CD4-positive, alpha-beta T cell treated with Interleukin-15 for 1 hour (primary cell): ENCODE measurements around the gene PARP1.

Source experiments
- DNase-seq: peaks from one replicate; pipeline ENCODE4 v3.0.0-alpha.2; 2020

The PARP1 gene

DNA sequence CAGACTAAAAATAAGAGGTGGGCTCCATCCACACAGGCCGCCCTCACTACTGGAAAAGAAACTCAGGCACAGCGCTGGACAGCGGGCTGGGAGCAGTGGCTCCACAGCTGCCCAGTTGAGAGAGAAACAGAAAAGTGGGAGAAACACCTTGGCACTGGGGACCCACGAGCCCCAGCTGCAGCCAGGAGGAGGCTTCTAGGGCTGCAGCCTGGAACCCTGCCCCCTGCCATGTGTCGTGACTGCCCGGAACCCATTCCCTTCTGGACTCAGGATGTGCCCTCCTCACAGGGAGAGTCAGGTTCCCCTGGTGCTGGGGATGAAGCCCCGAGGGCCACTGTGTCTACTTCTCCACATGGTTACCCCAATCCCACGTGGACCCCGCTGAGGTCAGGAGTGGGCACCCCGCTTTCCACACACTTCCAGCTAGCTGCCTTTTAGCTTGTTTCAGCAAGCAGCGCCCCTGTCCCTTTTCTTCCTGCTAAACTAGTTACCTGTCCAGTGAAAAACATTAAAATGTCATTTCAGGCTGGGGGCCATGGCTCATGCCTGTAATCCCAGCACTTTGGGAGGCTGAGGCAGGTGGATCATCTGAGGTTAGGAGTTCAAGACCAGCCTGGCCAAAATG is 35.9 kb downstream of the PARP1 start:
- no peak for DNase-seq

DNA sequence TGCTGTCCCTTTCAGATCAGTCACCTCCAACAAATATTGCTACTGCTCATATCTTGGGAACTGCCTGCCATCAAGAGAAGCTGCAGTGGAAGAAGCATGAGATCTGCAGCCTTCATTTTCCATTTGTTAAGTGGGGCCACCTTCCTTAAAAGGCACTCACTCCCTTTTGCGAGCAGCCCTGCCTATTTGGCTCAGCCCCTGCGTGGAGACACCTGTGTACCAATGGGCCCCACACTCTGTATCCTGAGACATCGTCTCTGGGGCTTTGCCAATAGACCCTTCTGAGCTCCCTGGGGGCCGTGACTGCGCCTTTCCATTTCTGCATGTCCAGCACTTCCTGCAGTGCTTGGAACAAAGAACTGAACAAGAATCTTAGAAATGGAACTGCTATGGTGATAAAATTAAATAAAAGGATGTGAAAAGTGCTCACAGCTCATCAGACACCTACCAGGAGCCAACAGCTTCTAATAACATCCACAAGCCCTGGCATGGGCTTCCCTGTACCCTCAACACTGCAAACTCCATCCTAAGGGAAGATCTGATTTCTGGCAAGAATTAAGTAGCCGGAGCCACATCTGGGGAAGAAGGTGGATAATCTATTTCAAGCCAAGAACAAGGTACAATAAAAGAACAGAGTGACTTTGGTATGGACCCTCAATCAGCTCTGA is 36.7 kb downstream of the PARP1 start:
- no peak for DNase-seq

- DNase-seq, result no peak
Measured at GRCh38 chr1:226370144-226370923, 37.6 kb downstream of the PARP1 start.

DNA sequence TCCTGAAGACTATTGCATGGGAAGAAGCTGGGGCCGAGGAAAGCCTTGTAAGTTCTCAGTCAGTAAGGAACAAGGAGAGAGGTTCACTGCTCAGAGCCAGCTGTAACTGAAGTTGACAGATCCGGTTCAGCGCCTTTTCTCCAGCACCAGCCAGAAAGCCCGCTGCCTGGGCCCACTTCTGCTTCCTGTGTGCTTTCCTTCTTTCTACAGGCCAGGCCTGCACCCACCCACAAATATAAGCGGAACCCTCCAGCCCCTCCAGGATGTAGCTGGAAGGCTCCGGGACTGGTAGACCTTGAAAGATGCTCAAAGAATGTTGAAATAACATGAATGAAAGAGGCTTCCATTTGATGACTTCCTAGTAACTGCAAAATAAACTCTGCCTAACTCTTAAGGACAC is 38.8 kb downstream of the PARP1 start:
- DNase-seq, result no peak

GRCh38 chr1:226366290-226366689 is 41.6 kb downstream of the PARP1 start:
- DNase-seq, result no peak

DNA sequence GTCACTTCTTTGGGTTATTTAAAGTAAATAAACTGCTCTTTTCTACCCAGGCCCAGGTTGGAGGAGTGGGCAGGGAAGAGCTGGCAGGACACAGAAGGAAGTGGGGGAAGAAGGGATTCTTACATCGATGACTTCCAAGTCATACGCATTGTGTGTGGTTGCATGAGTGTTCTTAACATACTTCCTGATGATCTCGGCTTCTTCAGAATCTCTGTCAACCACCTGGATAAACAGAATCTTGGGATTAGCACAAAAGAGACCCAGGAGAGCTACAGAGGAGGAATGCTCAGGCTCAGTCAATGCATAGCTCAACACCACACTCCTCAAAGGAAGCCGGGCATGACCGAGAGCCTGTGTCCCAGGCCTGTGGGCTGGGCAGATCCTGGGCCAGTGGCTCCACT is 42.1 kb downstream of the PARP1 start:
- no peak for DNase-seq

DNA sequence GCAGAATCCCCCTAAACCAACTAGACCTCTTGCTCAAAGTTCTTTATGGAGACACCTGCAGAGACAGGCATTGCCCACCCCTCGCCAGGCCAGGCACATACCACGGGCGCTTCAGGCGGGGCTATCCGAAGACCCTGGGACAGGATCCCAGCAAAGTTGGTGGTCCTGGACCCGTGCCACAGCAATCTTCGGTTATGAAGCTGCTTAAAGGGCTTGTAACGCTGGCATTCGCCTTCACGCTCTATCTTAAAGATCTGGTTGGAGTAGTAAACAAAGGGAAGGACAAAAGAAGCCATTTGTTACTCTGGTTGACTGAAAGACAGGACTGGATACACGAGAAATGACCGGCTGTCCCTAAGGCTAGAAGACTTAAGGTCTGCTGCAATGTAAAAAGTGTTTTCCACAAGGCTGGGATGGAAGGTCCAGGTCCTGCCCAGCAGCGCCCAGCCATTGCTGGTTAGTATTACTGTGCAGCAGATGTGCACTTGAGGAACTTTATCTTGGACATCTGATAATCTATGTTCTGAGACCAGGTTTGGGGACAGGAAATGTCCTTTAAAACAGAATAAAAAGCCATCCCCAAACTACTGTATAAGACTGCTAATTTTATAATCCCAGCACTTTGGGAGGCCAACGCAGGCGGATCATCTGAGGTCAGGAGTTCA is 42.9 kb downstream of the PARP1 start:
- no peak for DNase-seq

GRCh38 chr1:226364514-226364899 is 43.4 kb downstream of the PARP1 start:
- no peak for DNase-seq

GRCh38 chr1:226363801-226364513 is 43.9 kb downstream of the PARP1 start:
- DNase-seq, result no peak

- no peak for DNase-seq
Measured at GRCh38 chr1:226362891-226363447, 44.9 kb downstream of the PARP1 start.

DNA sequence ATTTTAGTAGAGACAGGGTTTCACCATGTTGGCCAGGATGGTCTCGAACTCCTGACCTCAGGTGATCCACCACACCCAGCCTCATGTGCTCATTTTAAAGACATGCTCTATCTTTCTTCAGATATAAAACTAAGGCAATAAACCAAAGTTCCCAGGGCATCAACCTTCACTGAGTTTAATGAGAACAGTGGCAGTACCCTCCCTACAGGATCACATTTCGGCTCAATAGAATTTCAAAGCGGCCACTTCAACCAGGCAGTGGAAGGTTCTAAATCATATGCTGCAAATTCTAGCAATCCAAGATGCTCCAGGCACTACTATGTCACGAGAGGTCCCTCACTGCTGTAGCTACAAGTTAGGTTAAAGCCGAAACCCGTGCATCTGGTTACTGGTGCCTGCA is 45.5 kb downstream of the PARP1 start:
- no peak for DNase-seq

DNA sequence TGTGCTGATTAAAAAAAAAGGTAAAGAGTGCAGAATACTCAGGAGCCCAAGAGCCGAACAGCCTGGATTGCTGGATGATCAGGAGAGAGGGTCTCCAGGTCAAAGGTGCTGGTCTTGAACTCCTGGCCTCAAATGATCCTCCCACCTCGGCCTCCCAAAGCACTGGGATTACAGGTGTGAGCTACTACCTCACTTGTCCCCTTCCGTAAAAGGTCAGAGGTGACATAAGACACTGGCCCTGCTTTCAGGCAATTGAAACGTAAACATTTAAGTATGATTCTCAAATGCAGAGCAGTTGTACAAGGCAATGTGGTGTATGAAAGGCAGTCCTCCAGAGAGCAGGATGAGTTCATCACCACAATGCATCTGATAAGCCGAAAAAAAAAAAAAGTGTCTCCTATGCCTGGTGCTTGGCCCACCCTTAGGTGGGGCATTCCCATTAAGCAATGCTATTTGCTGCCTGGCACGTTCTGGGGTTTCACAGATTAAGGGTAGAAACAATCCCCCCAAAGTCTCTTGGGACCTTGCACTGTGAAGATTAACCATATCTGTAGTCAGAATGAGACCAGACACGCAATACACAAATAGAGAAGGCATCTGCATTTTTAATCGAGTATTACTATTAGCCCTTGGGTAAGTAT is 47.7 kb downstream of the PARP1 start:
- no peak for DNase-seq

DNA sequence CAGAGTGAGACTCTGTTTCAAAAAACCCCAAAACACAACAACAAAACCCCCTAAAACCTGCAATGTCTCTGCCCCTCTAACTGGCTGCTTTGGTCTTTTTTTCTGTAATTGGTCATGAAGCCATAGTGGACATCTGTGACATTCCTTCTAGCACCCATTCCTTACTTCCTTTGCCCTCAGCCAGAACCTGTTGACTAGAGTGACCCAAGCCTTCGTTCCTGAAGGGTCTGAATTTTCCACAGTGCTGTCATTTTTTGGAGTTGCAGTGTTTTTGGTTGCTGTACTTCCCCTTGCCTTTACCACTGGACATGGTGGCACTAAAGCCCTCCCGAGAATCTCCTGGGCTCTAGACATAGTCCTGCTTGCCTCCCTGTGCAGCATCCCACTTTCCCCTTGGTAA is 50.5 kb downstream of the PARP1 start:
- no peak for DNase-seq

- no peak for DNase-seq
Measured at GRCh38 chr1:226355669-226356551, 52.0 kb downstream of the PARP1 start.

- DNase-seq, result no peak
Measured at GRCh38 chr1:226355016-226355415, 52.9 kb downstream of the PARP1 start.

DNA sequence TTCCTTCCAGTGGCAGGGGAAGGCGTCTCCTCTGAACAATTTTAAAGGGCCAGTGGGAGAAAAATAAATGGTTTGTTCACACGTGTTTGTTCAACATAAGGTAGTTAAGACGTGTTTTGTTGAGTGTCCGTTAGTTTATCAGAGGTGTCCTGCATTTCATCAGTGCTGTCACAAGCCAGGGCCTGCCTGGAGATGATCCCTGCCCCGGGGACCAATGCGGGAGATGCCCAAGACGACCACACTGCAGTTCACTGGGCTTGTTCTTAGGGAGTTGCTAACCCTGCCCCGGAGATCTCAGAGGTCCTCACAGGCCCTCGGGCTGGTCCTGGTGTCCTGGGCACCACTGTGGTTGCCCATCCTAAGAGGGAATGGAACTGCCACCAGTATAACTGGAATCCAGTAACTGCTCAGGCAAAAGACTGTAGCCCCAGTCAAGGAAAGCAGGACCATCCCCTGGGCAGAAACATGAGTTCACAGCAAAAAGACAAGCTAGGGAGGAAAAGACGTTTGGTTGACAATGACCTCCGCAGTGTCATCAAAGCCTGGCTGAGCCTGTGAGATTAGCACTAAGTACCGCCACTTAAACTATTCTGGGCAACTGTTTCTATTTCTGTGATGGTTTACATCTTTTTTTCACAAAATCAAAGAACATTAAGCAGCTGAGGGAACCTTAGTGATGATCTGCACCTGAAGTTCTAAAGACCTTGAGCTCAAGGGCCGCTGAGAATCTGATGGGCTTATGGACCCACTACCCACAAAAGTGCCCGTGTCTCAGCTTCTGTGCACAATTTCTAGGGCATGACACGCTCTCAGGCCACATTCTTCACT is 54.0 kb downstream of the PARP1 start:
- DNase-seq, result no peak

GRCh38 chr1:226351709-226352108 is 56.2 kb downstream of the PARP1 start:
- DNase-seq, result no peak

DNA sequence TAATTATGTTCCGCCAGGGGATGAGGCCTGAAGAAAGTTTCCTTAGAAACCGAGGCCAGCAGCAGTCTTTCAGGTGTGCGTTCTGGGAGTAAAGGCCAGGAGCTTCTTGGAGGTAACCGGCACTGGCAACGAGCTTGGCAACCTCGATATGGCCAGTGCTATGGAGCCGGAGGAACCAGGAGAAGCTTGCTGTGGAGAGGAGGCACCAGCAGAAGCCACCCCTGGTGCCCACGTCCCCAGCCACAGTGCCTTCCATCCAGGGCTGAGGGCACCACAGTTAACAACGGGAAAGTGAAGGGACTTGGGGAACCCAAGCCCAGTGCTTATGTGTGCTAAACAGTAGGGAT is 57.4 kb downstream of the PARP1 start:
- no peak for DNase-seq

DNA sequence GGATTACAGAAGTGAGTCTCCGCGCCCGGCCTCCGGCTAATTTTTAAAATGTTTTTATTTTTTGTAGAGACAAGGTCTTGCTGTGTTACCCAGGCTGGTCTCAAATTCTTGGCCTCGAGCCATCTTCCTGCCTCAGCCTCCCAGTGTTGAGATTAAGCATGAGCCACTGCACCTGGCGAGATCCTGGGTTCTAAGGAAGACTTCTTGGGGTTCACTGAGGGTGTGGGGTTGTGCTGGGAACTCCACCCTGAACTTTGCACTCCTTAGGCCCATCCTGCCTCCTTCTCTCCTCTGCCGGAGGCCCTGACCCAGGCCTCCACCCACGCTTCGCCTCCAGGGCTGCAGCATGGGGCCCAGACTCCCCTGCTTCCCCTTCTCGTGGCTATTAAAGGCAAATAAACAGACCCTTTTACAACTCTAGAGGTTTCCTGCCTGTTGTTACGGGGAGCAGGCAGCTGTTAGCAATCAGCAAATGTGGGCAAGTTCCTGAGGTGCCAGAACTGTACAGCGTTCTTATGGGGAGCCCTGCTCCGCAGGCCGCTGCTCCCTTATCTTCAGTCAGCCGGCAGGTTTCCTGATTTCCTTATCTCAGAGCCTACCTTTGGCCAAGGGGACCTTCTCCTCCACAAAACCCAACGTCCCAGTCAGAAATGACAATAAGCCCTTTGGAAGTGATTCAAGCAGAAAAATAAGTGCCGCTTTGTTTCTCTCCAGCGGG is 57.9 kb downstream of the PARP1 start:
- DNase-seq, result no peak

DNA sequence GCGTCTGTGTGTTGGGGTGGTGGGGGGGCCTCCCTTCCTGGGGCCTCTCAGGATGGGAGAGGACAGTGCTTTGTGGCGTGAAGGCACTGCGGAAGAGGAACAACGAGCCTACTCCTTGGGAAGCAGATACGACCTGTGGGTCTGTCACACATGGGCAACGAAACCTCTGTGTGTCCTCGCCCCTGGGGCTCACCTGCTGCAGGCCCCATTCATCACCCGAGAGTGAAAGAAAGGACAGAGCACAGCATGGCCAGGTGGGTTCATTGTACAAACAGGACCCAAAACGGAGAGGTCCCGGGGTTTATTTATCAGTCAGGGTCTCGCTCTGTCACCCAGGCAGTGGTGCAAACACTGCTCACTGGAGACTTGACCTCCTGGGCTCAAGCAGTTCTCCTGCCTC is 58.8 kb downstream of the PARP1 start:
- DNase-seq, result no peak
